NCI-H1417 treated with DMSO at 0.1 percent for 48 hours (cell line): ENCODE results near the gene CDON.

ENCODE experiments used
- DNase-seq: peaks from one replicate; lab custom pipeline; 2025; lab: John Stamatoyannopoulos, UW

Gene CDON, protein sequence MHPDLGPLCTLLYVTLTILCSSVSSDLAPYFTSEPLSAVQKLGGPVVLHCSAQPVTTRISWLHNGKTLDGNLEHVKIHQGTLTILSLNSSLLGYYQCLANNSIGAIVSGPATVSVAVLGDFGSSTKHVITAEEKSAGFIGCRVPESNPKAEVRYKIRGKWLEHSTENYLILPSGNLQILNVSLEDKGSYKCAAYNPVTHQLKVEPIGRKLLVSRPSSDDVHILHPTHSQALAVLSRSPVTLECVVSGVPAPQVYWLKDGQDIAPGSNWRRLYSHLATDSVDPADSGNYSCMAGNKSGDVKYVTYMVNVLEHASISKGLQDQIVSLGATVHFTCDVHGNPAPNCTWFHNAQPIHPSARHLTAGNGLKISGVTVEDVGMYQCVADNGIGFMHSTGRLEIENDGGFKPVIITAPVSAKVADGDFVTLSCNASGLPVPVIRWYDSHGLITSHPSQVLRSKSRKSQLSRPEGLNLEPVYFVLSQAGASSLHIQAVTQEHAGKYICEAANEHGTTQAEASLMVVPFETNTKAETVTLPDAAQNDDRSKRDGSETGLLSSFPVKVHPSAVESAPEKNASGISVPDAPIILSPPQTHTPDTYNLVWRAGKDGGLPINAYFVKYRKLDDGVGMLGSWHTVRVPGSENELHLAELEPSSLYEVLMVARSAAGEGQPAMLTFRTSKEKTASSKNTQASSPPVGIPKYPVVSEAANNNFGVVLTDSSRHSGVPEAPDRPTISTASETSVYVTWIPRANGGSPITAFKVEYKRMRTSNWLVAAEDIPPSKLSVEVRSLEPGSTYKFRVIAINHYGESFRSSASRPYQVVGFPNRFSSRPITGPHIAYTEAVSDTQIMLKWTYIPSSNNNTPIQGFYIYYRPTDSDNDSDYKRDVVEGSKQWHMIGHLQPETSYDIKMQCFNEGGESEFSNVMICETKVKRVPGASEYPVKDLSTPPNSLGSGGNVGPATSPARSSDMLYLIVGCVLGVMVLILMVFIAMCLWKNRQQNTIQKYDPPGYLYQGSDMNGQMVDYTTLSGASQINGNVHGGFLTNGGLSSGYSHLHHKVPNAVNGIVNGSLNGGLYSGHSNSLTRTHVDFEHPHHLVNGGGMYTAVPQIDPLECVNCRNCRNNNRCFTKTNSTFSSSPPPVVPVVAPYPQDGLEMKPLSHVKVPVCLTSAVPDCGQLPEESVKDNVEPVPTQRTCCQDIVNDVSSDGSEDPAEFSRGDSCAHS (N-terminal part only)

GRCh38 chr11:126062679-126063506, at the start of gene CDON:
CDON (minus strand) TSS chr11:126062866; CDS start chr11:126023476, 39,390 bp downstream.
- DNase-seq = peak; percentile 94

DNA sequence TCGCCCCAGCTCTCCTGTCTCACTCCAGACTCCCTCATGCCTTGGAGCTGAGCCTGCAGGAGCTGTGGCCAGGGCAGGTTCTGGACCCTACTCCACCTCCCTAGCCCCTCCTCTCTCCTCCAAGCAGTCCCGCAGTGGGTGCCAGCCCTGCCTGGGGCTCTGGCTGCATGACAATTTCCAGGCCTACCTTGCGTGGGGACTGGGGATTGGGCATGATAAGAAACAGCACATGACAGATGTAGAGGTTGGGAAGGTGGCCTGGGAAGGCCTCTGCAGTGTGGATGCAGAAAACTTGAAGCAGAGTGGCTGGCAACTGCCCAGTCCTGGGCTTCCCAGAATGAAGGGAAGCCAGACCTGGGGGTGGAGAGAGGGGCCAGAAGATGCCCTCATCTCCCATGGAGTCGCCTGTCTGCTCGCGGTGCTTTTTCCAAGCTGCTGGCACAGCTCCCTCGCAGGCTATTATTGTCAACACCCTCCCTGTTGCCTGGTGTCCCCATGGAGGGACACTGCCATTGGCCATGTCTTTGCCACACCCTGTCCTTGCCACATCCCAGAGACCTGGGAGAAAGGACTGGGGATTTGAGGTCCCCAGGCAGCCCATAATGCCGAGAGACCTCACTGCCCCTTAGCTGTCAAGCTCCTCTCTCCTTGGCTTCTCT, 48.9 kb upstream of the CDON start:
- no peak for DNase-seq

- no peak for DNase-seq
These were observed 47.5 kb upstream of the CDON start for GRCh38 chr11:126109941-126110731.

DNA sequence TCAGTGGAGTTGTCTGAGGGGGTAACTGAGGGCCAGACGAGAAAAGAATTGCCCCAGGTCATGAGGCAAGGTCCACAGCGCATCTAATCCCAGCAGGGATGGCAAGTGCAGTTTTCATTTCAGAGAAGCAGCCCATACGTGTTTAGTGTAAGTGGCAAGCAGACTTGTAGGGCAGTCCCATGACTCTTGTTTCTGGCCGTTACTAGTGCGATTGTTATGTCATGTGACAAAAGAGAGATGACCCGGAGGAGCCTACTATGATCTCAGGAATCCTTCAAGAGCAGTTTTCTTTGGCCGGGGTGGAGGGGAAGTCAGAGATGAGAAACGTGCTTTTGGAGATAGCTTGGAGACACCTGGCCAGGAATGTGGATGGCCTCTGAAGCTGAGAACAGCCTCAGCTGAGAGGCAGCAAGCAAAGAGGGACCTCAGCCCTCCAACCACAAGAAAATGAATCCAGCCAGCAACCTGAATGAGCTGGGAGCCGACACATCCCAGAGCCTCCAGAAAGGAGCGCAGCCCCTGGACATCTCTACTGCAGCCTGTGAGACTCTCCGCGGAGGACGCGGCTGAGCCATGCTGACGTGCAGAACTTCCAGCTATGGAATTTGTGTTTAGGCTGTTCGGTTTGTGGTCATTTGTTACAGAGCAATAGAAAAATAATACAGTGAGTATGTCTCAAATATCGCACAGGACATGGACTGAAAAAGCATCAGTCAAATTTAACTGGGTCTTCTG, 44.1 kb upstream of the CDON start:
- no peak for DNase-seq

DNA sequence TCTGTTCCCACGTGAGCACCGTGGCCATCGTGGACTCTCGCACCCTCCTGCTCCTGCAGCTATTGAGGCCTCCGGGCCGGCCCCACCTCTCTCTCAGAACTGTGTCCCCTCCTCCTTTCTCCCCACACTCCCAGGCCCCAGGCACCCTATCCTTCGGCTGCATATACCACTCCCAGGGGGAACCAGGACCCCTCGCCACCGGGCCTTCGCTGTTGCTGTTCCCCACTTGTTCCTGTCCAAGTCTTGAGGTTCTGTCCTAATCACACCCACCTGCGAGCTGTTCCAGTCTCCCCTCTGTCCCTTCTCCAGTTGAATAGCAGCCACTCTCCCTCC, 43.0 kb upstream of the CDON start:
- DNase-seq = no peak

DNA sequence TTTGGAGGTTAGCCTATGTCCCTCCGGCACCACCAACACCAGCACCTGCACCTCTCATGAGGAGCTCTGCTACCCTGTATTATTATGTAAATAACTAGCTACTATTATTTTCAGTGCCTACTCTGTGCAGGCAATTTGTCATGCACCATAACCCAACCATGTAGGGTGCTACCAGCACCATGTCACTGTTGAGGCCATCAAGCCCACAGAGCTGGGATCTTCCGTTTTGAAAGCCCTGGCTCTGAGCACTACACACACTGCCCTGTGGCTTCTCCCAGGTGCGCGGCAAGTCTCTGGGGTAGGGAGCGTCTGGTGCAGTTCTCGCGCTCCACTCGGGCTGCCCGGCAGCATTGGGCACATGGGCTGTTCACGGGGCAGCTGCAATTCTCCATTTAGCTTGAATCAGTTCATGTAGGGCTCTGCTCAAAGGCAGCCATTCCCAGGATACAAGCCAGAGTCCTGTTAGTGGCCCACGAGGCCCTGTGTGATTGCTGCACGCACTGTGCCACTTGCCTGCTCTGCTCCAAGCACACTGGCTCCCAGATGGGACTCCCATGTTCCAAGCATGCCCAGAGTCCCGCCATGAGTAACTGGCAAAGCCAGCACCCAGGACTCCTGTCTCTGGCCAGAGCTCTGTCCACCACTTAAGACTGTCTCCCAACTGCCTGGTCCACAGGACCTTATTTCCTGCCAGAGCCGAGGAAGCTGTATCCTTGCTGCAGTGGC, 42.5 kb upstream of the CDON start:
- no peak for DNase-seq

DNA sequence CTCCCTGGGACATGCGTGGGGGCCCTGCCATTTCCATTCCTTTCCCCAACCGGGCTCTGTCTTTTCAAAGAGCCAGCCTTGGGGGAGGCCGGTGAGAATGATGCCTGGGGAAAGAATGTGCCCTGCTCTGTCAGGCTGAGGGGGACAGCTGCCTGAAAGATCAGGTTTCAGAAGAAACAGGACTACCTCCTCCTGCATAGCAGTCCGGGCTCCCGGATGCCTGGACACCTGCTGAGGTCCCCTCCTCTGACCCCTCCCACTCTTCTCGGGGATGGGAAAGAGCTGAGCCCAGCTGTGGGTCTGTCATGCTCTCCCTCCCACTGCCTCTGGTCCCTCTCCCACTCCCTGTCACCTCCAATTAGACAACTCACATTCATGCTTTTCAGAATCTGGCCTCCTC, 41.8 kb upstream of the CDON start:
- no peak for DNase-seq

GRCh38 chr11:126103150-126103549, 40.5 kb upstream of the CDON start:
- DNase-seq = no peak

GRCh38 chr11:126102436-126102981, 39.8 kb upstream of the CDON start:
- no peak for DNase-seq

DNA sequence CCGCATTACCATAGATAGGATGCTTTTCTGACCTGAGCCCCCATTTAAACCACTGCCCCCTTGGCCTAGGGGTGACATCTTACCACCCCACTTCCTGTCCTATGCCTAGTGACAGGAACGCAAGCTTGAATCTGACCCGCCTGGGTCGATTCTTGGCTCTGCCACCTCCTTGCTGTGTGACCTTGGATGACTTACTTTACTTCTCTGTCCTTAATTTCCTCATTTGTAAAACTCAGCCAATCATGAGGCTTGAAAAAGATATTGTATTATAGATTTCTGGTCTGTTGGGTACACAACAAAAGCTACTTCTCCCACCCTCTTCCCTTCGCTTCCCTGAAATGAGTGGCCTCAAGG, 39.2 kb upstream of the CDON start:
- DNase-seq = no peak

- DNase-seq = no peak
These were observed 38.7 kb upstream of the CDON start for GRCh38 chr11:126101251-126101929.

- no peak for DNase-seq
These were observed 38.0 kb upstream of the CDON start for GRCh38 chr11:126100716-126101115.

DNA sequence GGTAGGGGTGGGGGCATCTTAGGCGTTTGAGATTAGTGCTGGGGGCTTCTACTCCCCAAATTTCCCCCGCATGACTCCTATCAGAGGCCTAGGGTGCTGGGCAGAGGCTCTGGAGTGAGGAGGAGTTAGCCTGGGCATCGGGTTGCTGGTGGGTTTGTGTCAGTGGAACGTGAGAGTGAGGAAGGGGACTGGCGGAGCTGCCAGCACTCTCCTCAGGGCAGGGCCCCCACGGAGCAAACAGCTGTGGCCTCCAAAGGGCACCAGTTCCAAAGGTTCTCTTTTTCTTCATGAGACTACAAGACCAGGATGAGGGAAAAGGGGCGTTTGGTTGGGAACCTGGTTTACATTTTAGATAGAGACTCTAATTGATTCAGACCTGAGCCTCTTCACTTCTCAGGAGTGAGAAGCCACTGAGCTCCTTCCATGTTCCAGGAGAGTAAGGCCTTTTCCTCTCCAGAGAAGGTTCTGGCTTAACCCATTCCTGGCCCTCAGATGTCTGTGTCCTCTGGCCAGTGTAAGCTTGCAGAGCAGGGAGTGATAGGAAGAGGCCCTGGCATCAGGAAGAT, 35.6 kb upstream of the CDON start:
- DNase-seq = no peak

DNA sequence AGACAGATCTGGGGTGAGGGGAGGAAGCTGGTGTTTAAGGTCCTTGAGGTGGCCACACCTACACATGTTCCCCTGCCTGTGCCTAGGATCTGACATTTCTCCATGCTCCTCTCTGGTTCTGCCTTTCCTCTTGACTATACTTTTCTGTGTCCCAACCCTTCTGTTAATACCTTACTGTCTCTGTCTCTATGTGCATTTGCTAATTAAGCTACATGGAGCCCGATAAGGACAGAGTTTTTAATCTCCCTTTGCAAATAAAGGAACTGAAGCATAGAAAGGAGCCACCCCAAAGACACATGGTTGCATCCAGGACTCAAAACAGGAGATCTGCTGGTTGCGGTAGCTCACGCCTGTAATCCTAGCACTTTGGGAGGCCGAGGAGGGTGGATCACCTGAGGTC, 33.1 kb upstream of the CDON start:
- DNase-seq = no peak

- DNase-seq = no peak
These were observed 27.8 kb upstream of the CDON start for GRCh38 chr11:126090452-126090851.

GRCh38 chr11:126088999-126089398, 26.3 kb upstream of the CDON start:
- DNase-seq = no peak

GRCh38 chr11:126086248-126086647, 23.6 kb upstream of the CDON start:
- no peak for DNase-seq

DNA sequence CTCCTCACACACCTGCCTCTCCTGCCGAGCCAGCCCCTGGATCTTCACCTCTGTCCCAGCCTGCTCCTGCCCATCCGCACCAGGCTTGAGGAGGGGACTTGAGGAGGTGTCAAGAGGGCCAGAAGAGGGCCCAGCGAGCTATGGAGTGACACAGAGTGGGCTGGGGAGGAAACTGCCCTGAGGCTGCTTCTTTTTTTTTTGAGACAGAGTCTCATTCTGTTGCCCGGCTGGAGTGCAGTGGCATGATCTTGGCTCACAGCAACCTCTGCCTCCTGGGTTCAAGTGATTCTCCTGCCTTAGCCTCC, 21.9 kb upstream of the CDON start:
- no peak for DNase-seq
